MM.1S (cell line): ENCODE measurements around the gene XPO6.

Experiments used
- CTCF ChIP-seq: fragments of 300-600 bp; sonication (generic); IDR thresholded peaks from 2 replicates; pipeline ENCODE4 v1.5.1; 2016; ENCODE audit warnings: antibody characterized with exemption, low read length, mixed read lengths
- EZH2 ChIP-seq: fragments of 300-600 bp; sonication (generic); optimal IDR thresholded peaks from 2 replicates; pipeline ENCODE3; 2017; ENCODE audit warnings: low read depth, mild to moderate bottlenecking, antibody characterized with exemption, low read length, mixed read lengths

- no peak for TF ChIP-seq CTCF
- TF ChIP-seq EZH2, result no peak
Observed at GRCh38 chr16:28179354-28179753, 32.4 kb downstream of the XPO6 start.
